ENCODE measurements around the gene KIAA0513.

Gene KIAA0513

GRCh38 chr16:85072947-85073346 is 45.4 kb downstream of the KIAA0513 start:
- Histone ChIP-seq H3K27me3 (ENCODE audit: control insufficient read depth, insufficient read depth, low read length) (no peaks in the 10 kb centered on the region), H3K9ac (ENCODE audit: low read length) (no peak overlapping the region), H3K36me3 (ENCODE audit: control insufficient read depth, insufficient read depth, low read length) (peaks cover 5% of the 10 kb centered on the region), H3K9me3 (ENCODE audit: control insufficient read depth, low read length) (no peaks in the 10 kb centered on the region), H3K4me1 (ENCODE audit: control insufficient read depth, insufficient read depth, low read length) (no peaks in the 10 kb centered on the region), H3K4me3 (ENCODE audit: low read length) (no peak overlapping the region)

DNA sequence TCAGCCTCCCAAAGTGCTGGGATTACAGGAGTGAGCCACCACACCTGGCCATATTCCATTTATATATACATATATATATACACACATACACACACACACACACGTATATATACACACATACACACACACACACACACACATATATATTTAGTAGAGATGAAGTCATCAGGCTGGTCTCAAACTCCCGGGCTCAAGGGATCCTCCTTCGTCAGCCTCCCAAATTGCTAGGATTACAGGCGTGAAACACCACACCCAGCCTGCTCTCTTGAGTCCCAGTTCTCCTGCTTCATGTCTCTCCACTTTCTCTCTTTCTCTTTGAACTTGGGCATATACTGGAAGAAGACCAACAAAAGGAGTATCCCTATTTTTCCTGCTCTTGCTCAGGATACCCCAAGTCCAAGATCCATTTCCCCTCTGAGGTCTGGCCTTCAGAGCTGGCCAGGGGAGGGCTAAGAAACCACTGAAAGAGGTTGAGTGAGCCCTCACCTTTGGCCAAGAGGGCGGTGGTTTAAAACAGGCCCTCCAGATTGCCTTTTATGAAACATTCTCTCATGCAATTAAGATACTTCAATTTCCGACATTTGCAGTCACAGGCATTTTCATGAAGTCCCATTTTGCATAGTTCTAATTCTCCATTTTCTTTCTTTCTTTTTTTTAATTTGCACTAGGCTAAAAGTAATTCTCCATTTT is 46.8 kb downstream of the KIAA0513 start:
- H3K36me3 ChIP-seq (ENCODE audit: control insufficient read depth, insufficient read depth, low read length) = peaks cover 5% of the 10 kb centered on the region
- no peak overlapping the region for H3K4me3 ChIP-seq (ENCODE audit: low read length)
- no peak overlapping the region for H3K9ac ChIP-seq (ENCODE audit: low read length)

GRCh38 chr16:85075236-85075924 is 47.8 kb downstream of the KIAA0513 start:
- Histone ChIP-seq H3K9ac (ENCODE audit: low read length) (no peak overlapping the region), H3K9me3 (ENCODE audit: control insufficient read depth, low read length) (no peaks in the 10 kb centered on the region), H3K27me3 (ENCODE audit: control insufficient read depth, insufficient read depth, low read length) (no peaks in the 10 kb centered on the region), H3K4me3 (ENCODE audit: low read length) (no peak overlapping the region), H3K4me1 (ENCODE audit: control insufficient read depth, insufficient read depth, low read length) (no peaks in the 10 kb centered on the region), H3K36me3 (ENCODE audit: control insufficient read depth, insufficient read depth, low read length) (peaks cover 5% of the 10 kb centered on the region)

More for the DNA sequence above, 46.8 kb downstream of the KIAA0513 start:
- Histone ChIP-seq H3K27me3 (ENCODE audit: control insufficient read depth, insufficient read depth, low read length) (no peaks in the 10 kb centered on the region), H3K4me1 (ENCODE audit: control insufficient read depth, insufficient read depth, low read length) (no peaks in the 10 kb centered on the region), H3K9me3 (ENCODE audit: control insufficient read depth, low read length) (no peaks in the 10 kb centered on the region)

DNA sequence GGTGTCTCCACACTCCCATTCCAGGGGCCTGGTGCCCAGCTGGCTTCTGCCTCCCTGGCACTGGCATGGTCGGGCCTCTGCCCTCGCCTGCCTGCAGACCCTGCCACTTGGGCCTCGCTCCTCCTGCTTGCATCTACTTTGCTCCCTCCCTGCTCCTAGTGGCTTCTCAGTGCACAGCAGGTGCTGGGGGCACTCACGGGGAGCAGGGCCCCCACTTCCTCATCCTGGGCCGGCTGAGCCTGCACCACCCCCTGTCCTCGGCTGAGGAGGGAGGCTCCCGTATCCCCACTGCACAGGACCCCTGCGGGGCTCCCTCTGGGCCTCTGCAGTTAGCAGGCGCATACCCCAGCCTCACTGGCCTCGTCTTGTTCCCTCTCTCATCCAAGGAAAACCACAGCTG is 49.4 kb downstream of the KIAA0513 start:
- no peak overlapping the region for H3K4me3 ChIP-seq (ENCODE audit: low read length)
- no peak overlapping the region for H3K9ac ChIP-seq (ENCODE audit: low read length)
- H3K36me3 ChIP-seq (ENCODE audit: control insufficient read depth, insufficient read depth, low read length) = peaks cover 5% of the 10 kb centered on the region
- H3K4me1 ChIP-seq (ENCODE audit: control insufficient read depth, insufficient read depth, low read length) = no peaks in the 10 kb centered on the region
- H3K27me3 ChIP-seq (ENCODE audit: control insufficient read depth, insufficient read depth, low read length) = no peaks in the 10 kb centered on the region
- H3K9me3 ChIP-seq (ENCODE audit: control insufficient read depth, low read length) = no peaks in the 10 kb centered on the region

- no peaks in the 10 kb centered on the region for H3K27me3 ChIP-seq (ENCODE audit: control insufficient read depth, insufficient read depth, low read length)
- H3K9ac ChIP-seq (ENCODE audit: low read length) = no peak overlapping the region
- H3K4me1 ChIP-seq (ENCODE audit: control insufficient read depth, insufficient read depth, low read length) = no peaks in the 10 kb centered on the region
- no peaks in the 10 kb centered on the region for H3K9me3 ChIP-seq (ENCODE audit: control insufficient read depth, low read length)
- no peak overlapping the region for H3K4me3 ChIP-seq (ENCODE audit: low read length)
- peaks cover 5% of the 10 kb centered on the region for H3K36me3 ChIP-seq (ENCODE audit: control insufficient read depth, insufficient read depth, low read length)
These were observed 50.1 kb downstream of the KIAA0513 start for GRCh38 chr16:85077576-85078125.

GRCh38 chr16:85078226-85078625 is 50.6 kb downstream of the KIAA0513 start:
- Histone ChIP-seq H3K36me3 (ENCODE audit: control insufficient read depth, insufficient read depth, low read length) (peaks cover 5% of the 10 kb centered on the region), H3K27me3 (ENCODE audit: control insufficient read depth, insufficient read depth, low read length) (no peaks in the 10 kb centered on the region), H3K4me3 (ENCODE audit: low read length) (no peak overlapping the region), H3K9ac (ENCODE audit: low read length) (no peak overlapping the region), H3K9me3 (ENCODE audit: control insufficient read depth, low read length) (no peaks in the 10 kb centered on the region), H3K4me1 (ENCODE audit: control insufficient read depth, insufficient read depth, low read length) (no peaks in the 10 kb centered on the region)

DNA sequence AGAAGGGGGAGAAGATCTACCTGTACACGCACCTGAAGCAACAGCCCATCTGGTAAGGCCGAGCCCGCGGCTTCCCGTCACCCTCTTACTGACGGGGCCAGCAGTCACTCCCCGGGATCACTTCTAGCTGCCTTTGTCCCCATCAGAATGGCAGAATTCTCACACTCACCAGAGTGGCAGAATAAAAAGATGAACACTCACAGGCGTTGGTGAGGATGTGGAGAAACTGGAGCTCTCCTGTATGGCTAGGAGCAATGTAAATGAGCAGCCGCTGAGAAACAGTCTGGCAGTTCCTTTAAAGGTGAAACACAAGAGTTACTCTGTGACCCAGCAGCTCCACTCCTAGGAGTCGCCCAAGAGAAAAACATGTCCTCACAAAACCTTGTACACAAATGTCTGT is 51.4 kb downstream of the KIAA0513 start:
- Histone ChIP-seq H3K4me1 (ENCODE audit: control insufficient read depth, insufficient read depth, low read length) (no peaks in the 10 kb centered on the region), H3K4me3 (ENCODE audit: low read length) (no peak overlapping the region), H3K9me3 (ENCODE audit: control insufficient read depth, low read length) (no peaks in the 10 kb centered on the region), H3K9ac (ENCODE audit: low read length) (no peak overlapping the region), H3K36me3 (ENCODE audit: control insufficient read depth, insufficient read depth, low read length) (peaks cover 5% of the 10 kb centered on the region), H3K27me3 (ENCODE audit: control insufficient read depth, insufficient read depth, low read length) (no peaks in the 10 kb centered on the region)

DNA sequence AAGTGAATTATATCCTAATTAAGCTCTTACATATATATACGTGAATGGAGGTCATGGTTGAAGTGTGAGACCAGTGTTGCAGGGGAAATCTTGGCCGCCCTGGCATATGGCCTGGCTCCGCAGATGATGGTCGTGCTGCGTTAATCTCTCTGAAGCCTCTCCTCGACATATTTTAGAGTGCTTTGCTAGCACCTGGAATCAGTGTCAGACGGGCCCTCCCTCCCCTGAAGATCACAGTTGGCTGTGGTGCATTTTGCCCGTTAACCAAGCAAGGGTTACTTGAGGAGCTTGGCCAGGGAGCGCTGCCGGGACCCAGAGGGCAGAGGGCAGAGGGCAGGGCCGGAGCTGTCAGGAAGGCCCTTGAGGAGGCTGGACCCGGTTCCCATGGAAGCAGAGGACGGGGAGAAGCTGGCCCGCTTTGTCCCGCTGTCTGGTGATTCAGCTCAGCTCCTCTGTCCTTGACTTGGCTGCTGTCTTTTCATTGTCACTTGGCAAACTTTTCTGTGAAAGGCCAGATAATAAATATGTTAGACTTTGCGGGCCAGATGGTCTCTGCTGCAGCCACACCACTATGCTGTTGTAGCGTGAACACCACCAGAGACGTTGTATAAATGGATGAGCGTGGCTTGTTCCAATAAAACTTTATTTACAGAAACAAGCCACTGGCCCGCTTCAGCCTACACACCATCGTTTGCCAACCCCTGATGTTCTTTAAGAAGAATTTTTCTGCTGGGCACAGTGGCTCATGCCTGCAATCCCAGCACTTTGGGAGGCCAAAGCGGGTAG is 52.4 kb downstream of the KIAA0513 start:
- no peak overlapping the region for H3K9ac ChIP-seq (ENCODE audit: low read length)
- H3K4me3 ChIP-seq (ENCODE audit: low read length) = no peak overlapping the region
- peaks cover 5% of the 10 kb centered on the region for H3K36me3 ChIP-seq (ENCODE audit: control insufficient read depth, insufficient read depth, low read length)
- H3K9me3 ChIP-seq (ENCODE audit: control insufficient read depth, low read length) = no peaks in the 10 kb centered on the region
- no peaks in the 10 kb centered on the region for H3K27me3 ChIP-seq (ENCODE audit: control insufficient read depth, insufficient read depth, low read length)
- H3K4me1 ChIP-seq (ENCODE audit: control insufficient read depth, insufficient read depth, low read length) = no peaks in the 10 kb centered on the region

DNA sequence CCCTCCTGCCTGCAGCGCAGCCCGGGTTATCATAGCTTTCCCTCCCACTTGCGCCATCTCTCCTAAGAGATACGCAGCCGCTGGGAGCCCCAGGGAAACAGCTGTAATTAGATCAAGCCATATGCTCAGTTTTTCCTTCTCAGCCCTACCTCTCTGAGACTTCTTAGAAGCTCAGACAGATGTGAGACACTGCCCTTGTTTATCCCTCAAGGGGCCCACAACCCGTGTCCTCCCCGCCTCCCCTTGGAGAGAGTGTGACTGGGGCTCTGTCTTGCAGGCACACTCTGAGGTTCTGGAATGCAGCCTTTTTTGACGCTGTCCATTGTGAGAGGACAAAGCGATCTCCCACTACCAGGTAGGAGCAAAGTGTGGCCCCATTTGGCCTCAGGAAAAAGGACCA is 53.4 kb downstream of the KIAA0513 start:
- H3K9me3 ChIP-seq (ENCODE audit: control insufficient read depth, low read length) = no peaks in the 10 kb centered on the region
- H3K36me3 ChIP-seq (ENCODE audit: control insufficient read depth, insufficient read depth, low read length) = peaks cover 5% of the 10 kb centered on the region
- H3K9ac ChIP-seq (ENCODE audit: low read length) = no peak overlapping the region
- no peak overlapping the region for H3K4me3 ChIP-seq (ENCODE audit: low read length)
- no peaks in the 10 kb centered on the region for H3K27me3 ChIP-seq (ENCODE audit: control insufficient read depth, insufficient read depth, low read length)
- H3K4me1 ChIP-seq (ENCODE audit: control insufficient read depth, insufficient read depth, low read length) = no peaks in the 10 kb centered on the region

DNA sequence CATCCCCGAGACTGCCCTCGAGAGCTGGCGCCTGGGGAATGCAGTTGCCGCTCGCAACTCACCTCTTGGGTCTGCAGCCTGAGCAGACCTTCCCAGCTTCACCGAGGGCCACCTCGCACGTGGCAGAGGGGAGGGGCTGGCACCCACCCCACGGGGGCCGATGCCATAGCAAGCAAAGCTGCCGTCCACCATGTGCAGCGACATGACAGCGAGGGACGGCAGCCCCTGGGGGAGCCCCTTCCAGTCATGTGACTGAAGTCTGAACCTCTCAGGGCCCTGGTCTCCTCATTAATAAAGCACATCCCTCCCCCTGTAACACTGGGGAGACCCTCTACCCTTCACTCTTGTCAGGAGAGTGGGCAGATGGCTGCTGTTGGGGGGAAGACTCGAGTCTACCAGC is 54.2 kb downstream of the KIAA0513 start:
- peaks cover 5% of the 10 kb centered on the region for H3K36me3 ChIP-seq (ENCODE audit: control insufficient read depth, insufficient read depth, low read length)
- H3K4me1 ChIP-seq (ENCODE audit: control insufficient read depth, insufficient read depth, low read length) = peaks cover 5% of the 10 kb centered on the region
- H3K9ac ChIP-seq (ENCODE audit: low read length) = no peak overlapping the region
- H3K27me3 ChIP-seq (ENCODE audit: control insufficient read depth, insufficient read depth, low read length) = no peaks in the 10 kb centered on the region
- H3K4me3 ChIP-seq (ENCODE audit: low read length) = no peak overlapping the region
- no peaks in the 10 kb centered on the region for H3K9me3 ChIP-seq (ENCODE audit: control insufficient read depth, low read length)

DNA sequence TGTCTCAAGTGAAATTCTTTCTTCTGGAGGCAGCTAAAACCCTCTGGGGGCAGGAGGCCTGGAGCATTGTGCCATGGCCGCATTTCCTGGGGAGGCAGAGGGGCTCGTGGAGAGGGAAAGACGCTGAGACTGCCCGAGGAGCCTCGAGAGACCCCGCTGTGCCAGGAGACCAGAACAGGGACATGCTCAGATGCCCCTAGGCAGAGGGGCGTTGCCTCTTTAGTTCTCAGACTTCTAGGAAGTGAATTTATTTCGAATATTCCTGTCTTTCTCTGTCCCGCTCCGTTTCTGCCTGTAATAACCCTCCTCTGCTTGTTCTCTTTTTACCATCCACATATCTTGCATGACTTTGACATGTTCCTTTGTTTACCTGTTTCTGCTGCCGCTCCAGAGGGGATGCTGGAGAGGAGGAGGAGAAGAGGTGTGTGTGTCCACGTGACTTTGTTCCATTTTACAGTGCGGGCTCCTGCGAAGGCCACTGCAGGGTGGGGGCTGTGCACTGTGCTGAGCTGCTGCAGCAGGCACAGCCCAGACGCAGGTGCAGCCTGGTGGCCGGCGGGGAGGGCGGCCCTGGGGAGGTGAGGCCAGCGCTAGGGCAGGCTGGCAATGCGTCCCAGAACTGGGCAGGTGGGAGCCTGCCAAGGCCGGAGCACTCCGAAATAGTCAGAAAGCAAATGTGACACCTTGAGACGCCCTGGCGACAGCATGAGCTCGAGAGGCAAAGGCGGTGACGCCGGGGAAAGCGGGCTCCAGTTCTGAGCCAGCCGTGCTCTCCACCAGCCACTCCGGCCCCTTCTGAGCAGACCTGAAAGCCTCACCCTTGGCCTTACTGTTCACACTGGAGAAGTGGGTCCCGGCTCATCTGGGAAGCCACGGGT is 54.8 kb downstream of the KIAA0513 start:
- Histone ChIP-seq H3K4me3 (ENCODE audit: low read length) (no peak overlapping the region), H3K9ac (ENCODE audit: low read length) (no peak overlapping the region), H3K36me3 (ENCODE audit: control insufficient read depth, insufficient read depth, low read length) (peaks cover under 1% of the 10 kb centered on the region), H3K27me3 (ENCODE audit: control insufficient read depth, insufficient read depth, low read length) (no peaks in the 10 kb centered on the region), H3K4me1 (ENCODE audit: control insufficient read depth, insufficient read depth, low read length) (peaks cover 11% of the 10 kb centered on the region), H3K9me3 (ENCODE audit: control insufficient read depth, low read length) (no peaks in the 10 kb centered on the region)

Data from mucosa of stomach (tissue), 1 donor.